IPS-18c (cell line): ENCODE measurements around the gene CAMK1D.

Source experiments
- H3K4me3 ChIP-seq: 2 replicates; pipeline ENCODE4 v1.7.0; 2013; ENCODE audit warnings: low read depth, mild to moderate bottlenecking, low read length, moderate library complexity; ENCODE audit not compliant: insufficient read depth
- H3K9me3 ChIP-seq: one replicate; pipeline ENCODE4 v1.6.1; 2013; ENCODE audit warnings: mild to moderate bottlenecking, low read length, moderate library complexity; ENCODE audit not compliant: control insufficient read depth, insufficient read depth

CAMK1D gene

GRCh38 chr10:12780634-12781601 is 431.6 kb downstream of the CAMK1D start:
- H3K4me3 ChIP-seq, result no peak overlapping the region
- H3K9me3 ChIP-seq, result peaks cover 2% of the 10 kb centered on the region

- no peak overlapping the region for H3K4me3 ChIP-seq
- H3K9me3 ChIP-seq, result peaks cover 2% of the 10 kb centered on the region
These were observed 432.6 kb downstream of the CAMK1D start for GRCh38 chr10:12781976-12782375.

- Histone ChIP-seq H3K4me3 (no peak overlapping the region), H3K9me3 (peaks cover 2% of the 10 kb centered on the region)
These were observed 433.2 kb downstream of the CAMK1D start for GRCh38 chr10:12782537-12782936.

DNA sequence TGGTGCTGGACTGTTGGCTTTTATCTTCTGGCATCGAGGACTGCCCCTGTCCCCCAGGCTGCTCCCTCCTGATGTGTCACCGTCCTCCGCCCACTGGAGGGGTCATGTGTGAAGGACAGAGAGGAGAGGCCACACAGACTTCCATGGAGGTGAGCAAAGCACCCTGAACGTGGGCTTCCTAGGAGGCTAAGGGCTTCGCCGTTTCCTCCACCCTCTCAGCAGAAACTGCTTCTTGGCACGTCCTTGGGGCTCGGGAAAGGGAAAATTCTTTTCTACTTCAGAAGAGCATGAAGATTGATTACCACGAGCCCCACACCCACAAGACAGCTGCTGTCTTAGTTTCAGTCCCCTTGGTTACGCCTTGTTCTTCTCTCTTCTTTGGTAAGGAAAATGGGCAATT is 433.9 kb downstream of the CAMK1D start:
- peaks cover 2% of the 10 kb centered on the region for H3K9me3 ChIP-seq
- no peak overlapping the region for H3K4me3 ChIP-seq

DNA sequence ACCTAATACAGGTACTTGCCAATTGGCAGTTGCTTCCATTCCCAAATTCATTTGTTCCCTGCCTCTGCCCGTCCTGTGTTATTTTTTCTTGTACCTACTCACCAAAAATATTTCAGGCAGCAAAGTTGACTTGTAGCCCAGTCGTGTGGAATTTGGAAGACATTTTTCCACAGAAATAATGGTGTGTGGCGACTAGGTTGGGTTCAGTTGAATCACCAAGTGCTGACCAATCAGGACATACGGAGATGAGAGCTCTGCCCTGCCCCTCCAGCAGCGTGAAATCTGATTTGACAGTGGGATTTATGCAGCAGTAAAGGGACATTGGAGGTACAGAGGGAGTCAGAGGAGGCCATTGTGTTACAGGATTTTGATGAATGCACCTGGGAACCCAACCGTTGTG is 435.3 kb downstream of the CAMK1D start:
- peaks cover 2% of the 10 kb centered on the region for H3K9me3 ChIP-seq
- no peak overlapping the region for H3K4me3 ChIP-seq

DNA sequence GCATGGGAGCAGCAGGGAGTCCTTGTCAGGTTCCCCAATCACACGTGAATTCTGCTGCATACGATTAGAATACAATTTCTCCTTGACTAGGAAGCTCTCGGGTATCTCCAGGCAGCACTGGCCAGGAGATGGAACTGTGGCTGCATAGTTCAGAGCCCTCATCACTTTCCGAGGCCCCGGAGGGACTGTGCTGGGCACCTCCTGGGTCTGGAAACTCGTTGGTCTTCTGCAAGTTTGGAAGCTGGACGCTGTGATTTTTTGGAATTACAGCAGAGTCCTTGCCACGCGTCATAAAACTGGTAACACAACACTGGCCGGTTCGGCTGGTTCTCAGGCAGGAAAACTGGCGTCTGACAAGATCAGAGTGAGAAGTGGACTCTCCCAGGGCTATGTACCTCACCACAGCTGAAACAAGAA is 436.1 kb downstream of the CAMK1D start:
- no peak overlapping the region for H3K4me3 ChIP-seq
- peaks cover 2% of the 10 kb centered on the region for H3K9me3 ChIP-seq

DNA sequence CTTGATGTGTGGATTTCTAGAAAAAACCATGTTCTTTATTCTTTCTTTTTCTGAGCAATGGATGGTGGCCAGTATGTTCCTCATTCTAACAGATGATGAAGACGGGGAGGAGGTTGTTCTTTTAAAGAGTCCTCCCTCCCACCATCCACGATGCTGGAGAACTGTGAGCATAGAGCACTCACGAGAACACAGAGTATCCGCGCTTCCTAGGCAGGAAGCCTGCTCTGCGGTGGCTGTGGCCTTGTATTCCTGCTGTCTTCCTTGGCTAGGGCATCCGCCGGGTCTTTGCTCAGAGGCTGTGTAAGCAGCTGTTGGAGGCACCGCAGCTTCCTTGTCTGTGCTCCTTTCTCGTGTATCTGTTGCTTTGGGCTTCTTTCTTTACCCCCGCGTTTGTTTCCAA is 437.9 kb downstream of the CAMK1D start:
- Histone ChIP-seq H3K4me3 (no peak overlapping the region), H3K9me3 (peaks cover 6% of the 10 kb centered on the region)

GRCh38 chr10:12788277-12788676 is 438.9 kb downstream of the CAMK1D start:
- H3K9me3 ChIP-seq, result peaks cover 6% of the 10 kb centered on the region
- H3K4me3 ChIP-seq, result no peak overlapping the region

- Histone ChIP-seq H3K4me3 (no peak overlapping the region), H3K9me3 (peaks cover 3% of the 10 kb centered on the region)
These were observed 440.9 kb downstream of the CAMK1D start for GRCh38 chr10:12790270-12790669.

DNA sequence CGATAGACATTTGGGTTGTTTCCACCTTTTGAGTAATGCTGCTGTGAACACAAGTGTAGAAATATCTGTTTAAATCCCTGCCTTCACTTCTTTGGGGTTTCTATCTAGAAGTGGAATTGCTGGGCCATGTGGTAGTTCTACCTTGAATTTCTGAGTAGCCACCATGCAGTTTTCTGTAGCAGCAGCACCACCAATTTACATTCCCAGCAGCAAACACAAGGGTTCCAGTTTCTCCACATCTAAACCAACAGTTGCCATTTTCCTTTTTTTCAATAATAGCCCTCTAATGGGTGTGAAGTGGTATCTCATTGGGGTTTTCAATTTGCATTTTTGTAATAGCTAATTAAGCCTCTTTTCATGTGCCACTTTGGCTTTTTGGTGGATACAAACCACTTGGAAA is 442.4 kb downstream of the CAMK1D start:
- H3K9me3 ChIP-seq, result peaks cover 3% of the 10 kb centered on the region
- H3K4me3 ChIP-seq, result no peak overlapping the region

- no peak overlapping the region for H3K4me3 ChIP-seq
These were observed 443.7 kb downstream of the CAMK1D start for GRCh38 chr10:12792889-12793556.

GRCh38 chr10:12795315-12796110 is 446.2 kb downstream of the CAMK1D start:
- peaks cover 3% of the 10 kb centered on the region for H3K9me3 ChIP-seq
- no peak overlapping the region for H3K4me3 ChIP-seq

More at GRCh38 chr10:12792889-12793556, 443.7 kb downstream of the CAMK1D start:
- H3K9me3 ChIP-seq, result peaks cover 3% of the 10 kb centered on the region

DNA sequence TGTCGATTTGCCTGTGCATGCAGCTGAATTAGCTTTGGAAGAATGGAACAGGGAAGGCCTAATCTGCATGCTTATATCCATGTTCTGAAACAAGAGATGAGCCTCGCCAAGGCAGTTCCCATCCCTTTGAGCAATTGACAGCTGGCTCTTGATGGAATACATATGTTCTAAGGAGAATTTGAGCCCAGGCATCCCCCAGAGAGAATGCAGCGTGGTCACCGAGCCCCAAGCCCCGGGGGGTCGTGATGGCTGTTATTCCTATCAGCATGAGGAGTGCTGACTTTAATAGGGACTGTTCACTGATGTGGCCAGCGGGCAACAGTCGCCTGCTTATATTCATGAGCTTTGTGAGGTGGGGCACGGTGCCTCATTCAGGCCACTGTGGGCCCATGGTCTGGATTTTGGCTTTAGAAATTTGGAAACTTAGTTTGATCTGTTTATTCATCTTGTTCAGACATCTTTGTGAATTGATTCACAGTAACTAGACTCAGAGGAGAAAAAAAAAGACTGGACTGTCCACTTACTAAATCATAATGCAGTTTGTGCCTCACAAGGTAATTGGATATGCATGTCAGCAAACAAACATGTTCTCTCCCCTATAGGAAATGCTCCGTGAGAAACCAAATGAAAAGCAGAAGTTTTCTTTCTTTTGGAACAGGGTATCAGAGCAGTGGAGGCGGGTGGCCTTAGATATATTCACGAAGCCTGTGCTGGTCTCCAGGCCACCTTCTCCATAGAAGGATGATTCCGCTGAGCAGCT is 447.2 kb downstream of the CAMK1D start:
- no peaks in the 10 kb centered on the region for H3K9me3 ChIP-seq
- H3K4me3 ChIP-seq, result no peak overlapping the region

DNA sequence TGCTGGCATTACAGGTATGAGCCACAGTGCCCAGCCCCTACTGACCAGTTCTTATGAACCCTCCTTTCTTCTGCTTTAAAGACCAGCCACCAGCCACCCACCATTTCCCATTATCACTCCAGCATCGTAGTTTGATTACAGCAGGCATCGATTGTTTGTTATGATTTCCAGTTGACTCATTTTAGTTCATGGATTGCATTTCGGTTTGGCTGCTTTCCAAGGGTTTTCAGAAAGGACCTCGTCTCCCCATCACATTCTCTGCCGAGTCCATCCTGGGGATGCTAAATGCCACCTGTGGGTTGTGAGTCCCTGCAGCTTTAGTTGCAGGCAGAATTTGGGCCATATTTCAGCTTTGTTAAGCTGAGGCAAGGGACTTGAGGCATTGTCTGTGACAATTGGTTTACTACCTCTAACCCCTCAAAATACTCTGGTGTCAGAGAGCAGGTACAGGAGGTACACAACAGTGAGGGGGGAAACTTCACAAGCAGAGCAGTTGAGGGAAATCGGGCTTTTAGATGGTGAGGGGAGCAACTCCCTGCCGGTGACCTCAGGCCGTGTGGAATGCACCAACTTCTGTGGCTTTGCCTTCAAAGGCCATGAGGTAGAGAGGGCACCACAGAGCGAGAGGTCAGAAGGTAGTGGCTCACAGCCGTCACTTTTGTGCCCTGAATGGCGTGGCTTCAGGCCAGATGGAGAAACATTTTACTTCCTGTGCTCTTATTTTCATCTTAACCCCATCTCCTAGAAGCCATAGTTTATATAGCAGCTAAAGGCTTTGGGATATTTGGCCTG is 448.3 kb downstream of the CAMK1D start:
- Histone ChIP-seq H3K9me3 (no peaks in the 10 kb centered on the region), H3K4me3 (no peak overlapping the region)

DNA sequence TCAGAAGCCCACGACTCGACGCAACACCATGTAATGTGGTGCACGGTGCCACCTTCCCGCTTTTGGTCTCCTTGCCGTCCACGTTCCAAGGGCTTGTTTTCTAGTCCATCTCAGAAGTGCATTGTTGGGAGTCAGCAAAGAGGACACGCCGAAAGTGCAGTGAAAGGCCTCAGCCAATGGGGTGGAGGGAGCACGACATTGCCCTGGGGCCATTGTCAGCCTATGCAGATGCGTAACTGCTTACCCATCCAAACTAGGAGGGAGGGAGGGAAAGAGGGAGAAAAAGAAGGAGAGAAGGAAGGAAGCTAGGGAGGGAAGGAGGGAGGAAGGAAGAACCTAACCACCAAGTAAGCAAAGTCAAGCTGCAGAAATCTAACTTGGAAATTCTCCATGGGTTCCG is 449.8 kb downstream of the CAMK1D start:
- no peak overlapping the region for H3K4me3 ChIP-seq
- no peaks in the 10 kb centered on the region for H3K9me3 ChIP-seq

DNA sequence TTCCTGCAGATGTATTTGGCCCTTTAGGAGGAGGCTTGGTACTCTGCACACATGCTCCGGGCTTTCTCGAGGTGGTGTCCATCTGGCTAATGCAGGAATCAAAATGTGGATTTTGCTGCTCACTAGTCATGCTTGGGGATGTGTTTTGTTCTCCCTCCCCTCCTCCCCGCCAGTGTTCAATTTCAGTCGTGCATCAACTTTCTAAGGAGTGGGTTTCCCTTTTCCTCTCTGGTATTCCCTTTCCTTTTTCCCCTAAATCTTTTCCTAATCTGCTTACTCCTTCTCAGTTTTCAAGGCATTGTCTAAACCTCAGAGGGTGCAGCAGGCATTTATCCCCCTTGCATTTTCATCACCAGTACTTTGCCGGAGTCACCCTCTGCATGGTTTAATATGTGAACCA is 450.4 kb downstream of the CAMK1D start:
- Histone ChIP-seq H3K4me3 (no peak overlapping the region), H3K9me3 (no peaks in the 10 kb centered on the region)
